Spinal cord (tissue), 10 donors: ENCODE measurements around the gene APOL5. TPM values are rescaled to one million over a fixed set of nuclear protein-coding genes. Genes with fewer than 3 reads are reported as not detected.
"Not testable (repeated sequence)": the region's sequence is repeated elsewhere in the genome, so short reads cannot be mapped to it uniquely, and the experiment has no call there.

ENCODE experiments used
- DNase-seq, 6 donors: peaks; one replicate each; pipeline versions ENCODE4 v3.0.0 to v3.0.0-alpha.2; 2013 to 2015; ENCODE audit warnings: low spot score in 6 of 6, low read depth in 4 of 6
- H3K27ac ChIP-seq: one replicate; pipeline ENCODE4 v1.5.1; 2013; ENCODE audit warnings: low read depth, low read length, control low read depth
- H3K27me3 ChIP-seq: one replicate; pipeline ENCODE4 v1.6.1; 2013; ENCODE audit warnings: low read length; ENCODE audit not compliant: control insufficient read depth, insufficient read depth
- H3K36me3 ChIP-seq: one replicate; pipeline ENCODE4 v1.6.1; 2013; ENCODE audit warnings: low read length; ENCODE audit not compliant: control insufficient read depth, insufficient read depth
- H3K4me1 ChIP-seq: one replicate; pipeline ENCODE4 v1.6.1; 2013; ENCODE audit warnings: low read length; ENCODE audit not compliant: control insufficient read depth, insufficient read depth
- H3K4me3 ChIP-seq: one replicate; pipeline ENCODE4 v1.5.1; 2013; ENCODE audit warnings: low read depth, low read length, control low read depth
- H3K9me3 ChIP-seq: one replicate; pipeline ENCODE4 v1.6.1; 2013; ENCODE audit warnings: low read length; ENCODE audit not compliant: control insufficient read depth, insufficient read depth
- WGBS: methylation state at CpG from one replicate; pipeline ENCODE4 v1.1.5; 2013; ENCODE audit warnings: missing lambda C conversion rate; ENCODE audit not compliant: insufficient coverage; 5-methylcytosine and 5-hydroxymethylcytosine counted together
- polyA plus RNA-seq, 2 donors: library from polyadenylated mRNA; unstranded; fragments of 120-200 nt; gene quantifications; one replicate each; pipeline ENCODE4 v1.2.1, GENCODE V29; 2013; ENCODE audit not compliant: insufficient read length in 2 of 2
- total RNA-seq, 2 donors: library from RNA; depleted of rRNA in 1 of 2; stranded (reverse); fragments of 120-200 nt in 1 of 2; fragments of >200 nt in 1 of 2; gene quantifications; one replicate each; pipeline versions ENCODE4 v1.2.3 to v1.2.4, GENCODE V29; 2013 to 2014
- donor health status: healthy.

Gene APOL5
- total and polyA plus RNA-seq, 4 donors, result 0.39 TPM; not detected in 3

DNA sequence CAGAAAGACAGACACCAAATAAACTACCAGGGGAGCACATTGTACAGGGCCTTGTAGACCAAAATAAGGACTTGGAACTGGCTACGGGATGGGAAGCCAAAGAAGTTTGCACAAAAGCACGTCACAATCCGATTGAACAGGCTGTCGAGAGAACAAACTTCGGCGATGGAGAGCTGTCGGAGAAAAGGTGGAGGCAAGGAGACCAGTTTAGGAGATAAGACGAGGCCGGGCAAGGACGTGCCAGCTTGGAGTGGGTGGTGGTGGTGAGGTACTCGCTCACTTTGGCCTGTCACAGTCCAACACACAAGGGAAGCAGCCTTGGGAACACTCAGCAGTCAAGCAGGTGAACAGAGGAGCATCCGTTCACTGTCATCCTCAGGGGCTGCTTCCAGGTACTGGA is 19.0 kb downstream of the APOL5 start:
- DNase-seq, result no peak
- Histone ChIP-seq H3K36me3 (peaks cover 9% of the 10 kb centered on the region), H3K4me3 (no peak overlapping the region), H3K4me1 (peaks cover 5% of the 10 kb centered on the region), H3K9me3 (no peaks in the 10 kb centered on the region), H3K27ac (no peak overlapping the region), H3K27me3 (no peaks in the 10 kb centered on the region)
- 79% methylated on average over 11 of the region's 12 CpGs for WGBS

DNA sequence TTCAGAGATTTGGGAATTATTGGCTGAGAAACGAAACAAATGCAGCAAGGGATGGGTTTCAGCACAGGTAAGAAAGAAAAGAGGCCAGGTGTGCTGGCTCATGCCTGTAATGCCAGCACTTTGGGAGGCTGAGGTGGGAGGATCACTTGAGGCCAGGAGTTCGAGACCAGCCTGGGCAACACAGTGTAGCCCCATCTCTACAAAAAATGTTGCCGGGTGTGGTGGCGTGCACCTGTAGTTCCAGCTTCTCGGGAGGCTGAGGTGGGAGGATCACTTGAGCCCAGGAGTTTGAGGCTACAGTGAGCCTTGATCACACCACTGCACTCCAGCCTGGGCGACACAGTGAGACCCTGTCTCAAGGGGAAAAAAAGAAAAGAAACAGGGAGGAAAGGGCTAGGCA is 20.2 kb downstream of the APOL5 start:
- peaks cover 12% of the 10 kb centered on the region for H3K36me3 ChIP-seq
- H3K27ac ChIP-seq, H3K4me1 ChIP-seq, H3K4me3 ChIP-seq, H3K27me3 ChIP-seq, DNase-seq, H3K9me3 ChIP-seq: not testable (repeated sequence)
- 98% methylated on average over 6 of the region's 6 CpGs for WGBS

DNA sequence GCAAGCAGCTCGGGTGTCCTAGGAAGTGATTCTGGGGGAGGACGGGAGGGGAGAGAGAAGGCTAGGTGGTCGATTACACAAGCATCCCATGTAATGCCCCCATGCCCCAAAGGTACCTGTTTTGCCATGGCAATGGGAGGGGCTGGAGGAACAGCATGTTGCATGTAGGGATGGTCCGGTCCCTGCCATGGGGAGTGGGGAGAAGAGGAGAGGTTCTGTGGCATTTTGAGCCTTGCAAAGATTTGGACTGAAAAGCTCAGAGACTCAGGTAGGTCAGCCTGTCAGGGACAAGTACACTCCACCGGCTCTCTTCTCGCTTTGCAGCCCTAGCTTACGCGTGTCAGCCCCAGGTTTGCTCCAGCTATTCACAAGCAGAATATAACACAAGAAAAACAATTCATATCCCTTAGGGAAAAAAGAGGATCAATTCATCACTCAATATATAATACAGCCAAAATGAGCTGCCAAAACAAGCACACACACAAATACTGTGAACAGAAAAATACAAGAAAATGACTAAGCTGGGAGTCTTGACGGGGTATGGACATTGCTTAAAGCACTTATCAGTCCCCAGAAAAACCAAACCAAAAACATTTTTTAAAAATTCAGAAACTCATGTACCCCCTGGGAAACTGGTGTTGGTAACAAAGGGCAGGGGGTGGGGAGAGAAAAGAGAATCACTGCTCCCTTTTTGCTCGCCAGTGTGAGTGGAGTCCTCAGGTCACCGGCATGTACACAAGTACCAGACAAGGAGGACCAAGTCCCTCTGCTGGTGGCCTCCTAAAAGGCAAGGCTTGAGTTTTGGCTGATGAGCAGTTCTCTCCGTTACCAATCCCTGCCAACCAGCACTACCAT is 21.6 kb downstream of the APOL5 start:
- no peaks in the 10 kb centered on the region for H3K27me3 ChIP-seq
- no peak overlapping the region for H3K4me3 ChIP-seq
- H3K9me3 ChIP-seq, result no peaks in the 10 kb centered on the region
- peaks cover 5% of the 10 kb centered on the region for H3K4me1 ChIP-seq
- DNase-seq, result no peak
- peaks cover 16% of the 10 kb centered on the region for H3K36me3 ChIP-seq
- WGBS, result 70% methylated on average over 7 of the region's 12 CpGs
- no peak overlapping the region for H3K27ac ChIP-seq

DNA sequence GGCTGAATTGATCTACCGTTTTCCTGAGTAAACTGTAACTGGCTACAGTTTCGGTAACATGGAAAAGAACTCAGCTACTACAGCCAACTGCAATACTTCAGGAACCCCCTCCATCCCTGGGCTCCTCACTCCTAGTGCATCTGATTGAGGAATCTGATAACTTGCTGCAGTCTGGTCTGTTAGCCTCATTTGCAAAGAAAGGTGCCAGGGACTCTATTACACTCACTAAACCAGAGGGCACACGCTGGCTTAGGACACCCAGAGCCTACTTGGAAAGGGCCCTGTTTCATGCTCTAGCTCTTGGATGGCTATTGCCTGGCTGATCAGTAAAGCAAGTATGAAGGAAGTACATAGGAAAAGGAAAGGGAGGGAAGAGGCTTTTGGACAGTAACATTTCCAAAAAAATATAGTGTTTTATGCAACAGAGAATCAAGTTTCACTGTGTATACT is 22.3 kb downstream of the APOL5 start:
- no peak for DNase-seq
- Histone ChIP-seq H3K27ac (no peak overlapping the region), H3K27me3 (no peaks in the 10 kb centered on the region), H3K36me3 (peaks cover 16% of the 10 kb centered on the region), H3K4me3 (no peak overlapping the region), H3K4me1 (peaks cover 5% of the 10 kb centered on the region), H3K9me3 (no peaks in the 10 kb centered on the region)
- 71% methylated on average over 2 of the region's 3 CpGs for WGBS

DNA sequence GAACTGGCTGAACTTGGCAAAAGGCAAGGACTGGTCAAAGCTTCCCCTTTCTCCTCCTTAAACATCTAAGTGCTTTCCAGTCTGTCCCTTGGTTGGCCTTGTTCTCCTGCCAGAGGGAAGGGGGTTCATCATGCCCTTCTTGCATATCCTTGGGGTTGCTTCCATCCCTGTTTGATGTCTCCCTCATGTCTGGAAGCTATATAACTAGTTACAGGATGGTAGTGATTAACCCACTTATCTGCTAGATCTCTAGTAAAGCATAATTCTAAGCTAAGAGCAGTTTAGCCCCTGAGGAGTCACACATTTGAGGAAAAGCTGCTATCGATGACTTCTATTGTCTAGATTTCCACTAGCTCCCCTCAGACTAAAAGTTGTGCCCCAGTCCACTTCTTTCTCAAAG is 22.9 kb downstream of the APOL5 start:
- Histone ChIP-seq H3K4me3 (no peak overlapping the region), H3K27ac (no peak overlapping the region), H3K36me3 (peaks cover 16% of the 10 kb centered on the region), H3K27me3 (no peaks in the 10 kb centered on the region), H3K4me1 (peaks cover 5% of the 10 kb centered on the region), H3K9me3 (no peaks in the 10 kb centered on the region)
- DNase-seq, result no peak
- WGBS, result no CpG with 5 or more reads among the region's 1 CpG

DNA sequence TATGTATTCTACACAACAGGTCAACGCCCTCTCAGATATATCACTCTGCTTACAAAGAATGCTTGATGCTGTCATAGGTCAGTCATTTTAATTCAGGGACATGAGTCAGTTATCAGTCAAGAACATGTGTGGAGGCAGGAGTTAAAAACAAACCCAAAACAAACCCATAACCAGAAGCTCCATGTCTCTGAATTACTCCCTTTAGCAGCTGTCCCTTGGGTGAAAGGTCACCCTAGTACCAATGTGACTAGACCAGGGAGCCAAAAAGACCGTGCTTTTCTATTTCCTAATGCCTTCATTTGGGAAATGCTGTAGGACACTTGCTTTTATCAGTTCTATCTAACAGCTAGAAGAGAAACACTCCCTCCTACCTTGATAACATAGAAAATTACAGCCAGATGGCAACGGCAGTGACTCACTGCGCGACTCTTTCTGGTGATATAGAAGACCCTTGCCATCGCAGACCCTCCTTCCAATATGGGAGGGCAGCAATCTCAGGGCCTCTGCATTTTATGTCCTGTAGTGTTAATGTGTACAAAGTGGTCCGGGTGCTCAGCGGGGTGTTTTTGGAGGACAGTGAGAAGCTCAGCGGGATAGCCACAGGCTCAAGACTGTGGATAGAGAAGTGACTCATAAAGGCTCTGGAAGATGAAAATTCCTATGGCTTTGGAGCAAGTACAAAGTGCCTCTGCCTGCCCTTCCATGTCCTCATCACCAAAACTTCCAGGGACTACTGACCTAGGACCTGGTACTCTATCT is 24.8 kb downstream of the APOL5 start:
- no peak for DNase-seq
- no peaks in the 10 kb centered on the region for H3K27me3 ChIP-seq
- H3K36me3 ChIP-seq, result peaks cover 21% of the 10 kb centered on the region
- H3K9me3 ChIP-seq, result no peaks in the 10 kb centered on the region
- H3K4me3 ChIP-seq, result no peak overlapping the region
- no peak overlapping the region for H3K27ac ChIP-seq
- H3K4me1 ChIP-seq, result peaks cover 3% of the 10 kb centered on the region
- 83% methylated on average over 6 of the region's 9 CpGs for WGBS

DNA sequence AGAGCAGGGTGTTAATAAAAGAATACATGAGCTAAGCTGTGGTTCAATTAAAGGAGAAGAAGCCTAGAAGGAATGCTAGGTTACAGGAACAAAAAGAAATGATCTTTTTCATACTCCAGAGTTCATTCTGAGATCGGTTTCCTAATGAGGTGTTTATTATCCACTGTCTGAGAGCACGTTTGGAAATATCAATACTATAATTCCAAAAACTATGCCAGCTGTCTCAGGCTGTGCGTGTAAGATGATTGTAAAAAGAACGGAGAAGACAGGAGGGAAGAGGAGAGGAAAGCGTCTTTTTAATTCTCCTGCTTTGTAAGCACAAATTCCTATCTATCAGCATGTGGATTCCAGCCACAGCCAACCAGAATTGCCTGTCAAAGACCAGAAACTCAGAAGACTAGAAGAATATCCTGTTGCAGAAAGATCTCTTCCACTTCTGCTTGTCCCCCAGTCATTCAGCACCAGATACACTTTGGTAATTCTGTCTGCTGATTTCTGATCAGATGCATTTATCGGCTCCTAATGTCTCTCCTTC is 25.7 kb downstream of the APOL5 start:
- WGBS, result no CpG with 5 or more reads among the region's 6 CpGs
- Histone ChIP-seq H3K9me3 (no peaks in the 10 kb centered on the region), H3K4me3 (no peak overlapping the region), H3K27ac (no peak overlapping the region), H3K36me3 (peaks cover 16% of the 10 kb centered on the region), H3K4me1 (peaks cover 3% of the 10 kb centered on the region), H3K27me3 (no peaks in the 10 kb centered on the region)
- no peak for DNase-seq

DNA sequence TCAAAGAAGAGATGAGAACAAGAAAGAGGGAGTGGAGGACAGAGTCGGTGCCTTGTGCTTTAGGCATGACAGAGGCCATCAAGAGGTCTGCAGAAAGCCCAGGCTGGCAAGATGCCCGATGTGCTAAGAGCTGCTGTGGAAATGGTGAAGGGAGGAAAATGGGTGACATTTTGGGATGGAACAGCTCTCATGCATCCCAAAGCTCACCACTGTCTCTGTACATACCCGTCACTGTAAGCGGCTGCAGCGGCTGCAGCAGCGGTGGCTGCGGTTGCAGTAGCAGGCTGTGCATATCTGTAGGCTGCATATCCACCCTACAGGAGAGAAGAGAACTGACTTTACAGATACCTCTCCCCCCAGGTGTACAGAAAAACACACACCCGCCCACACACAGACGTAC is 28.6 kb downstream of the APOL5 start:
- WGBS, result 82% methylated on average over 6 of the region's 9 CpGs
- no peaks in the 10 kb centered on the region for H3K27me3 ChIP-seq
- peaks cover 3% of the 10 kb centered on the region for H3K4me1 ChIP-seq
- H3K36me3 ChIP-seq, result peaks cover 12% of the 10 kb centered on the region
- no peaks in the 10 kb centered on the region for H3K9me3 ChIP-seq
- H3K4me3 ChIP-seq, result no peak overlapping the region
- H3K27ac ChIP-seq, result no peak overlapping the region
- no peak for DNase-seq

DNA sequence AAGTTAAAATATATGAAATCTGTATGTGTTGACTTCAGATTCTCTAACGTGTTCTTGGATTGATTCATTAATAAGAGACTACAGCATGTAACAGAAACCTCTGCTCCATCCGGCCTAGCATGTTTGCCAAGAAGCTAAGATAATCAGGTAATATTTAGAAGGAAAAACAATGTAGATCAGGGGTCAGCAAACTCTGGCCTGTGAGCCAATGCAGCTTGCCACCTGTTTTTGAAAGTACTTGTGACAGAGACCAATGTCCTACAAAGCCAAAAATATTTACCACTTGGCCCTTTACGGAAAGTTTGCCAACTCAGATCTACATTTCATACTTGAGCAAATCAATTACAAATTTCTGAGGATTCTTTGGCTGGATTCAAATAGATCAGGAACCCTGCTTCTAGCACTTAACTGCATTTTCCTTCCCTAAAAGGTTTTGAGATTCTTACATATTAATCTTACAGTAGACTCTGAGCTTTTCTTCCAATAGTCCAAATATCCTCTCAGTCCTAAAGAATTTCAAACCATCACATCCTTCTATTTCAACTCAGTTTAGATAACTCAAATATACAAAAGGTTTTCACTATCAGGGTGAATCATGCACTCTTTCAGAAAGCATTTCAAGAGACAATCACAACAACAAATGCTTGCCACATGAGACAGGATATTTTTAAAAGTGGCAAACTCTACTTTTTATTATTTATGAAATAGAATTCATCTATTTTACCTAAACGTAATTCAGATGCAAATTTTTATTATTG is 29.5 kb downstream of the APOL5 start:
- H3K4me3 ChIP-seq, result no peak overlapping the region
- H3K27ac ChIP-seq, result no peak overlapping the region
- no peaks in the 10 kb centered on the region for H3K9me3 ChIP-seq
- DNase-seq, result no peak
- H3K36me3 ChIP-seq, result peaks cover 10% of the 10 kb centered on the region
- H3K27me3 ChIP-seq, result no peaks in the 10 kb centered on the region
- WGBS, result 93% methylated on average over 1 of the region's 4 CpGs
- H3K4me1 ChIP-seq, result peaks cover 3% of the 10 kb centered on the region
